Activated CD8-positive, alpha-beta memory T cell treated with anti-CD3 and anti-CD28 coated beads for 24 hours (primary cell): ENCODE data around the gene PGR.

Experiments used
- DNase-seq: peaks from one replicate; pipeline ENCODE4 v3.0.0-alpha.2; 2020

PGR gene

GRCh38 chr11:101008961-101009689 lies 120.5 kb downstream of the PGR start:
- DNase-seq, result no peak

DNA sequence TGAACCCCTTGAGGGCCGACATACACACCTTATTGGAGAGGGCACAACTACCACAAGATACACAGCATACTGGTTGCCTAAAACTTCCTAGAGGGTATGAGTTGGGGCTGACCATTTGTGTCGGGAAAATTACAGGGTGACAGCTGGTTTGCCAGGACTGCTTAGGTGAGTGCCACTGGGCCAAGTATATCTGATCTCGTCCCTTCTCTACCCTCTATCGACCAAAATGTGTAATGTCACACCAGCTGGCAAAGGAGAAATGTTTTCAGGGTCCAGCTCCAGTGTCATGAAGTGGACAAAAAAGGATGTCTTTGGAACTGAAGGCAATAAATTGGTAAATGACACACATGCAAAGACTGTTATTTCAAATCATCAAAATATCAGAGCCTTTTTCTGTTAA lies 126.1 kb downstream of the PGR start:
- no peak for DNase-seq

DNA sequence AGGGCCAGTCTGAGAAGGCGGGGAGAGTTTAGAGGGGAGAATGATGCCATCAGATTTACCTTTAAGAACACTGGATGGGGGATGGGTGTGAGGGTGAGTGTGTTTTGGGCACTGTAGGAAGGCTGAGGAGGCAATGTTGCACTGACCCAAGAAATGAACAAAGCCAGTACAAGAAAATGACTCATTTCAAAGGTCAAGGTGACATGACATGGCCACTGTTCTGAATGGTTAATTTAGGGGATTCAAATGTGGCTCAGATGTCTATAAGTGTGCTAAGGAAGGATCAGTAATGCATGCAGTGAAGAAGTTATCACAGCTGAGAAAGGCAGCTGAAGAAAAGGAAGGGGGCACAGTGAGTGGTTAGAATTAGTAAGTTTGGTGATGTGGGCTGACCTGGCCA lies 129.9 kb downstream of the PGR start:
- DNase-seq, result no peak

DNA sequence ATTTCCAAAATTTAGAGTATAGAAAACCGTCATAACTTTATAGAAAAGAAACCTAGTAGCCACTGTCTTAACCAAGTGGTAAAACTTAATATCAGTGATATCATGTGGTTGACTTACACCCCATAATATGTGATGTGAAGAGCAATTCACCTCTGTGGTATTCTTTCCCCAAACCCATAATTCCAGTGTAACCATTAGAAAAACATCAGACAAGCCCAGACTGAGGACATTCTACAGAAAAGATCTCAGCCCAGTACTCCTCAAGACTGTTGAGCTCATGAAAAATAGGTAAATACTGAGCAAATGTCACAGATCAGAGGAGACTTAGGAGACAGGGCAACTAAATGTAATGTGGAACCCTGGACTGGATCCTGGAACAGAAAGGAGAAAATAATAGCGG lies 134.6 kb downstream of the PGR start:
- no peak for DNase-seq

- DNase-seq, result no peak
These were observed 138.1 kb downstream of the PGR start for GRCh38 chr11:100991541-100991940.

- DNase-seq, result no peak
These were observed 138.7 kb downstream of the PGR start for GRCh38 chr11:100990931-100991330.

DNA sequence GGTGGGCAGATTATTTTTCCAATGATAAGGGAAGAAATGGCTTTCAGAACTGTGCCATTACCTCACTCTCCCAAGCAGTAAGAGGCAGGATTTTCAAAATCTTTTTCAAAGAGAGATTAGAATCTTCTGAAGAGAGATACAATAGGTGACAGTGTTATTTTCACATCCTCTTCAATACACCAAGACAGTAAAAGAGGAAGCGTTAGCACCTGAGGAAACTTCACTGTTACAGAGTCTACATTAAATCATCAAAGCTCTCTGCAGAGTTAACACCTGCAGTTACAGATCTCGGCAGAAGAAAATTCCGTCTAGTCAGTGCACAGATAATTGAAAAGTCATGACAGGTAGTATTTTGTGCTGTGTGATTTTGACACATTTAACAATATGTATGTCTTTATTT lies 144.9 kb downstream of the PGR start:
- no peak for DNase-seq

GRCh38 chr11:100981196-100981824 lies 148.3 kb downstream of the PGR start:
- no peak for DNase-seq

- DNase-seq, result no peak
These were observed 149.5 kb downstream of the PGR start for GRCh38 chr11:100980156-100980555.
